ENCODE results near the gene APP.

APP gene

GRCh38 chr21:25977068-25977611 is 193.4 kb downstream of the APP start:
- no peak for DNase-seq (ENCODE audit: low read depth)

GRCh38 chr21:25974964-25975363 is 195.6 kb downstream of the APP start:
- no peak for DNase-seq (ENCODE audit: low read depth)

GRCh38 chr21:25970254-25970930 is 200.2 kb downstream of the APP start:
- no peak for DNase-seq (ENCODE audit: low read depth)

GRCh38 chr21:25967901-25968438 is 202.6 kb downstream of the APP start:
- no peak for DNase-seq (ENCODE audit: low read depth)

GRCh38 chr21:25967181-25967900 is 203.2 kb downstream of the APP start:
- DNase-seq (ENCODE audit: low read depth): no peak

GRCh38 chr21:25965951-25966707 is 204.4 kb downstream of the APP start:
- no peak for DNase-seq (ENCODE audit: low read depth)

DNA sequence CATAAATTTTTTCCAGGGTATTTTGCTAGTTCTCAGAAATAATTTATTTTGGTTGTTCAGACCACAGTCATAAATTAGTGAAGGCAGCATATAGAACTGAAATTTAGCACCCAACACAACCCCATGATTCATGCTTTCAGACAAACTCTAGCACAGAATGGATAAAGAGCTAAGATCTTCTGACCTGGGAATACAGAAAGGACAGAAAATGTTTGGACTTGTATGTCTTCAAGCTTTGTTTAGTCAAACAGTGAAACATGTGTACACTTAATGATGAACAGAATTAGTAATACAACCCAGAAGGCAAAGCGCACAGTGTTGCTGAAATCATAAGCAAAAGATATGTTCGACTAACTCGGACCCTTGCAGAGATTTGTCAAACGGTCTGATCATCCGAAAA is 205.6 kb downstream of the APP start:
- DNase-seq (ENCODE audit: low read depth): no peak

DNA sequence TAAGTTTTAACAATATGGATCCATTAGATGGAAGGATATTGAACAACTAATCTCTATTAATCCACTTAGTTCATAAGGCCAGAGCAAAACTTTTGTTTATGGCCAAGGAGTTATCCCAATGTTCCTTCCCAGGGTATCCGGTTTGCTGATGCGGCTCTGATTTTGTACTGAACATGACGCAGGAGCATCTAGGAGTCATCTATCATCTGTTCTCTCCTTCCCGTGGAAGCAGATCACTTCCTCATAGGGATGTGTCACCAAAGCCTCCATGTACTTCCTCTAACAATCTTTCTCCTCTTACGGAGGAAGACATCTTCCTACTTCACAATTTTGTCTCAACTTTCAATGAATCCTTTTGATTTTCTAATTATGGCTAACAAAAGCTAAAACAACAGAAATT is 206.6 kb downstream of the APP start:
- no peak for DNase-seq (ENCODE audit: low read depth)

DNA sequence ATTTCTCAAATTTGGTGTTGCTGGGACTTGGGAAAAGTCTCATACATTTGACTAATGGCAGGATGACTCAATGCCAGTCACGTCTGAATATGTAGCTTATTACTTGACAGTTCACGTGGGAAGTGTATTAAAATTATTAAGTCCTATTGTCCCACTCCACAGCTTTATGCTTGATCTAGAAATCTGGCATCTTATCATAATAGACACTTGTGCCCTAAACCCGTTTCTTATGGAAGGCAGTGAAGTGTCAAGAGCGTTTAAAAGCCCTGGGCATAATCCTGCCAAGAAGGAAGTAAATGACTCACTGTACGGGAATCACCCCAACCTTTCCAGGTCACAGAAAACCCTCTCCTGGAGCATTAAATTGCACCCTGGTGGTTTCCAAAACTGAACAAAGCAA is 207.4 kb downstream of the APP start:
- no peak for DNase-seq (ENCODE audit: low read depth)

DNA sequence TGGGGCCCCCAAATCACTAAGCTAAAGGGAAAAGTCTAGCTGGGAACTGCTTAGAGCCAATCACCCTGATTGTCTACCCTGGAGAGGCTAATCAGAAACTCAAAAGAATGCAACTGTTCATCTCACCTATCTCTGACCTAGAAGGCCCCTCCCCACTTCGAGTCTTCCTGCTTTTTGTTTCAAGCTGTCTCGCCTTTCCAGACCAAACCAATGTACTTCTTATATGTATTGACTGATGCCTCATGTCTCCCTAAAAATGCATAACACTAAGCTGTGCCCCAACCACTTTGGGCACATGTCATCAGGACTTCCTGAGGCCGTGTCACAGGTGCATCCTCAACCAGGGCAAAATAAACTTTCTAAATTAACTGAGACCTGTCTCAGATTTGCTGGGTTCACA is 209.5 kb downstream of the APP start:
- DNase-seq (ENCODE audit: low read depth): no peak

DNA sequence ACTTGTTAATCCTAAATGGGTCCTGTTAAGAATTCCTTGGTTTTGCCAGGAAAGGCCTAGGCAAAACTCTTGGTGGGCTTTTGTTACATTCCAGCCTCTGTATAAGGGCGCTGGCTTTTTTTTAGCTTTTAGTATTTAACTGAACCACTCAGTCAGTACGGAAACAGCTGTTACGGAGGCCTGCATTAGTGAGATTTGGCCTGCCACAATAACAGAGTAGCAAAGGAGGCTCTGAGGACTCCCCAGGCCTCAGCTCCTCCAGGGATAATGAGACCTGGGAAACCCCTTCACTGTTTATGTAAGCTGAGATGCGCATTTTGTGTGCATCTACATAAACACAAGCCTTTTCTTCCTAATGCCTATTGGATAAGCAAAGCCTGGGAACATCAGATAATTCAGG is 210.2 kb downstream of the APP start:
- no peak for DNase-seq (ENCODE audit: low read depth)

DNA sequence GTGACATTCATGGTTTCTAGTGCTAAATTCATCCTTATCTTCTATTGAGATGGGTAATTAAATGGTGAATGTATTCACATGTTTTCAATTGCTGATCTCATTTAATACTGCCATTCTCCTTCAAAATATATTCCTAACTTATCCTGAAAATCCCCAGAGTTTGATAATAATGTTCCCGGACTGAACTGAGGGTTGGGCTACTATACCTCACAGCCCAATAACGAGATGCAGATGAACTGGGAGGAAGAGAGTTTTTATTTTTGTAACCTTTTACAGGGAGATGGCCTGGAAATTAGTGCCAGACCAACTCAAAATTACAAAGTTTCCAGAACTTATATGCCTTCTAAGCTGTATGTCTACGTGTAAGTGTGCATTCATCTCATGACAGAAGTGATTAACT is 210.8 kb downstream of the APP start:
- no peak for DNase-seq (ENCODE audit: low read depth)

- DNase-seq (ENCODE audit: low read depth): no peak
Observed at GRCh38 chr21:25956993-25957714, 213.4 kb downstream of the APP start.

DNA sequence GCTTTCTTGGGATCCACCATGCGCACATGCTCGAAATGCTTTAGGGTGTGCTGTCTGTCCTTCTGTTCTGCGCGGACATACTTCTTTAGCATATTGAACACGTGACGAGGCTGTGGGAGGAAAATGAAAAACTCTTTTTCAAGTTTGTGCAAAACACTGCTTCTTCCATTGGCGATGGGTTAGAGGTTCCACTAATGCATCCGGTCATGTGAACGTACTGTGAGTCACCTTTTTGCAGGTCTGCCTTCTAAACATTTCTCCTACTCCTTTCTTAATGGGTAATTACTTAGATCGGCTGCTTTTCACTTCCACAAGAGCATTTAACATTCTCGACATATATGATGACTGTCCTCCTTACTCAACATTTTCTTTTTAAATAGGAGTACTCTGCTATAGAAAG is 214.9 kb downstream of the APP start:
- DNase-seq (ENCODE audit: low read depth): no peak

DNA sequence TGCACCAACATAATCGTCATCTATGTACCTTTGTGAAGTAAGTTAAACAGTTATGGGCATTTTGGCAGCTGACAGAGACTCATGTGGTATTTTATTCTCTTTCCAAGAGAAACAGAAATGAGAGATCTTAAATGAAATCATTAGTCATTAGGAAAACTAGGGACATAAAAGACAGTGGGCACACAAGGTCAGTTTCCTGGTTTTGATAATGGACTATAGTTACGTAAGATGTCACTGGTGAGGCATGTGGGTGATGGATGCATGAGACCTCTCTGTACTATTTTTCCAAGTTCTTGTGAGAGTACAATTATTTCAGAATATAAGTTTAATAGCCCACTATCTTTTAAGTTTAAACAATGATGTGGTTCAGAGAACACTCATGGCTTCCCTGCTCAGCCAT is 216.9 kb downstream of the APP start:
- DNase-seq (ENCODE audit: low read depth): no peak

DNA sequence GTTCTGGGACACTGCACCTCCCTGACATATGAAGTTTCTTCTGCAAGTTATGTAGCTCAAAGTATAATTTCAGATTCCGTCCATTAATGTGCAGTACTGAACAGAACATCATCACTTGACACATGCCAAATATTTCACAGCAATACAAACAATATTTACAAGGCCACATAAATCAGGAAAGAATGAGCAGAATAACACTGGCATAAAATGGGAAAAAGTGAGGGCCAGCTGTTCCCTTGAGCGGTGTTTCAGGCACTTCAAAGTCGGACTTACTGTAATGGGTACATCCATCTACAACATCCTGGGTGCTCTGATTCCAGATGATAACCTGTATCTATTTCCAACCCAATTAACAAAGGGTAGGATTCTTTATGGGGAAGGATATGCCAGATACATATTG is 217.4 kb downstream of the APP start:
- no peak for DNase-seq (ENCODE audit: low read depth)

GRCh38 chr21:25952306-25952705 is 218.3 kb downstream of the APP start:
- no peak for DNase-seq (ENCODE audit: low read depth)

GRCh38 chr21:25949701-25950100 is 220.9 kb downstream of the APP start:
- DNase-seq (ENCODE audit: low read depth): no peak

DNA sequence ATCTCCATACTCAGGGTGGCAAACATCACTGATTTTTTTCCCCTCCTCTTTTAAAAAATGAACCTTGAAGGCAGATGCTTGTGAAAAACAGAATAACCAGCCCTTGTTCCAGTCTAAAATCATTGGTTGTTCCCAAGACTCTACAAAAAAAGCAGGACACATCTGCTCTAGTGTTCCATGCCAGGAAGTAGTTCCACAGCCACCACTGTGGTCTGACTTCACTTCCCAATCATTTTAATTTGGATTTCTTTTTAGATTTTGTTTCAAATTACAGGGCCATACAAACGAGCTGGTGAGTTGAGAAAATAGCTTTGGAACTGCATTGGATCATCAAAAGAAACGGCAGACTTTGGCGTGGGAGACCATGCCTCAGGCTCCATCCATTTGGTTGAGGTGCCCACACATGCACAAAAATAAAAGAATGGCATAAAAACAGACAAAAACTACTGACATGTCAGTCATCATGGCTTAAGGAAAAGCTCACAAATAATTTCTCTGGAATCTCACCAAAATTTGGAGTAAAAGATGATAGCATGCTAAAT is 225.8 kb downstream of the APP start:
- no peak for DNase-seq (ENCODE audit: low read depth)

DNA sequence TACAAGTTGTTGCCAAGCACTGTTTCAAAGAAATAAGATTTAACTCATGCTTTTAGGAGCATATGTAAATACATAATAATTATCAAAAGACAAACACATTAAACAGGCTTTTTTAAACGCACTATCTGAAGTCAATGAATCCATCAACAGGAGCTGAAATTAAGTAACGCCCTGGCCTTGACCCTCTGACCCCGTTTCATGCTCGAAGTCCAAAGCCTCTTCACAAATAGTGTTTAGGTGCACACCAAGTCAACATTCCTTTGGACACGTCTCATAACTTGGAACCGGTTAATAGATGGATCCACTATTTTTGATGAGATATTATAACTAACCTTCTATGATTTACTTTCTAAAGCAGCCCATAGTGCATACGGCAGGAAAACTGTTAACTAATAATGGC is 226.5 kb downstream of the APP start:
- DNase-seq (ENCODE audit: low read depth): no peak

DNA sequence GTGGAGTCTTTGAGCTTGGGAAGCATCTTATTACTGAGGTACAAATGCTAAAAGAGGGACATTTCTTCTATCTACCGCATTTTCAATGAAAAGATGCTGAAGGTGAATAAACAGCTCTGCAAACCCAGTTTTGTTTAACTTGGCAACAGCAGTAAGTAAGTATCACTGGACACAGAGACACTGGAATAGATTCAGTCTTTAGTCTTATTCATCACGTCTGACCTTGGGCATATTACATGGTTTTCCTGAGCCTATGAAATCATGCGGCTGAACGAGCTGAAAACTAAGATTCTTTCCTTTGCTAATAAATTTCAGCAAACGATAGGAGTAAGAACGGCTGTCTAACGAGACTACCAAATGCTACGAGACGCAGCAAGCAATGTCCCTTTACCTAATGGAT is 228.4 kb downstream of the APP start:
- no peak for DNase-seq (ENCODE audit: low read depth)

- DNase-seq (ENCODE audit: low read depth): no peak
Observed at GRCh38 chr21:25939396-25939761, 231.2 kb downstream of the APP start.

Measured in stimulated activated CD8-positive, alpha-beta memory T cell treated with anti-CD3 and anti-CD28 coated beads, Interleukin-12 subunit alpha, Interleukin-12 subunit beta, amount 100 ng/mL, for 1 hour (primary cell).